Breast epithelium (tissue), 4 donors: Measurements from ENCODE around the gene TBC1D1. TPM values are rescaled to one million over a fixed set of nuclear protein-coding genes. Genes with fewer than 3 reads are reported as not detected.

Source experiments
- DNase-seq, 2 donors: peaks; one replicate each; pipeline ENCODE4 v3.0.0-alpha.2; 2019; ENCODE audit warnings: low spot score in 2 of 2
- H3K27ac ChIP-seq, 2 donors: fragments of 200-600 bp; sonication (generic) in 1 of 2; one replicate each; pipeline ENCODE4 v1.5.1; 2016 to 2019; ENCODE audit warnings: mild to moderate bottlenecking in 1 of 2
- H3K27me3 ChIP-seq, 2 donors: fragments of 200-600 bp; sonication (generic) in 1 of 2; one replicate each; pipeline versions ENCODE4 v1.5.1 to v1.6.0; 2017 to 2019; ENCODE audit warnings: control low read depth in 1 of 2, mild to moderate bottlenecking in 1 of 2
- H3K36me3 ChIP-seq: fragments of 200-600 bp; one replicate; pipeline ENCODE4 v1.5.1; 2019
- H3K4me1 ChIP-seq, 2 donors: fragments of 200-600 bp; sonication (generic); one replicate each; pipeline ENCODE4 v1.5.1; 2016 to 2019; ENCODE audit warnings: control low read depth in 1 of 2
- H3K4me3 ChIP-seq, 3 donors: fragments of 200-600 bp; sonication (generic); 1 replicate in 2 of 3; 2 replicates in 1 of 3; pipeline ENCODE4 v1.5.1; 2016 to 2019; ENCODE audit warnings: mild to moderate bottlenecking in 3 of 3, moderate library complexity in 2 of 3
- H3K9me3 ChIP-seq, 2 donors: fragments of 200-600 bp; sonication (generic) in 1 of 2; one replicate each; pipeline ENCODE4 v1.5.1; 2016 to 2019; ENCODE audit warnings: control low read depth in 1 of 2
- CTCF ChIP-seq, 3 donors: fragments of 450-650 bp; IDR thresholded peaks; one replicate each; pipeline ENCODE4 v1.5.1; 2016 to 2017; ENCODE audit warnings: antibody characterized with exemption in 3 of 3, mild to moderate bottlenecking in 3 of 3, moderate library complexity in 3 of 3
- POLR2A ChIP-seq: fragments of 450-650 bp; IDR thresholded peaks from one replicate; pipeline ENCODE4 v1.6.1; 2016; ENCODE audit warnings: antibody characterized with exemption, mild to moderate bottlenecking, moderate library complexity
- POLR2AphosphoS5 ChIP-seq, 3 donors: sonication (generic); formaldehyde crosslinking; IDR thresholded peaks; one replicate each; pipeline ENCODE4 v1.6.1; 2017; ENCODE audit warnings: antibody characterized with exemption in 3 of 3
- intact Hi-C: fragments of 100-400 bp; cut with DNase I; formaldehyde crosslinking; loops from one replicate; pipeline ENCODE4 v1.15.1; 2023; ENCODE audit warnings: low total_unique reads
- total RNA-seq, 3 donors: library from RNA; depleted of rRNA; stranded (reverse); fragments of >200 nt; gene quantifications; one replicate each; pipeline ENCODE4 v1.1.0, GENCODE V29; 2016

The TBC1D1 gene
- total RNA-seq, 3 donors from 2014 or later = 55.2 to 80.9 (median 63.9) TPM

- Histone ChIP-seq H3K4me3 (no peak overlapping the region), H3K36me3 (no peaks in the 10 kb centered on the region), H3K27me3 (no peaks in the 10 kb centered on the region), H3K9me3 (no peaks in the 10 kb centered on the region), H3K4me1 (no peaks in the 10 kb centered on the region), H3K27ac (peak overlapping the region; percentile 1 to 22)
- intact Hi-C loops = no loop called here
- DNase-seq = no peak
- no peak for TF ChIP-seq CTCF (IDR thresholded peaks at IDR 0.05)
- no peak for TF ChIP-seq POLR2A
- TF ChIP-seq POLR2AphosphoS5 (IDR thresholded peaks at IDR 0.05) = no peak
Measured at GRCh38 chr4:38075370-38076152, 184.7 kb downstream of the TBC1D1 start.

GRCh38 chr4:38076153-38076669 is 185.3 kb downstream of the TBC1D1 start:
- no peaks in the 10 kb centered on the region for H3K36me3 ChIP-seq
- H3K27ac ChIP-seq = peak overlapping the region in 1 of 2 donors; percentile 22
- no peak for DNase-seq
- no peak overlapping the region for H3K4me3 ChIP-seq
- no peaks in the 10 kb centered on the region for H3K27me3 ChIP-seq
- intact Hi-C loops = no loop called here
- no peaks in the 10 kb centered on the region for H3K9me3 ChIP-seq
- H3K4me1 ChIP-seq = no peaks in the 10 kb centered on the region
- TF ChIP-seq CTCF (IDR thresholded peaks at IDR 0.05) (no peak), POLR2AphosphoS5 (IDR thresholded peaks at IDR 0.05) (no peak), POLR2A (no peak)

- no peak for TF ChIP-seq POLR2A
- no peak for TF ChIP-seq POLR2AphosphoS5 (IDR thresholded peaks at IDR 0.05)
- TF ChIP-seq CTCF (IDR thresholded peaks at IDR 0.05) = no peak
- Histone ChIP-seq H3K36me3 (no peaks in the 10 kb centered on the region), H3K27me3 (no peaks in the 10 kb centered on the region), H3K27ac (no peak overlapping the region), H3K9me3 (no peaks in the 10 kb centered on the region), H3K4me1 (no peaks in the 10 kb centered on the region), H3K4me3 (no peak overlapping the region)
- no peak for DNase-seq
- intact Hi-C loops = no loop called here
Measured at GRCh38 chr4:38077791-38078489, 187.1 kb downstream of the TBC1D1 start.

GRCh38 chr4:38078590-38079421 is 187.9 kb downstream of the TBC1D1 start:
- TF ChIP-seq POLR2A (no peak), POLR2AphosphoS5 (IDR thresholded peaks at IDR 0.05) (no peak), CTCF (IDR thresholded peaks at IDR 0.05) (no peak)
- H3K27ac ChIP-seq = peak overlapping the region in 1 of 2 donors; percentile 28
- no peaks in the 10 kb centered on the region for H3K9me3 ChIP-seq
- intact Hi-C loops = no loop called here
- H3K36me3 ChIP-seq = no peaks in the 10 kb centered on the region
- no peak for DNase-seq
- H3K4me1 ChIP-seq = no peaks in the 10 kb centered on the region
- H3K4me3 ChIP-seq = no peak overlapping the region
- no peaks in the 10 kb centered on the region for H3K27me3 ChIP-seq
